Inflammatory macrophage treated with lipopolysaccharide for 4 hours (primary cell): Measurements from ENCODE around the gene TECPR2.

Source experiments
- DNase-seq: peaks from one replicate; pipeline ENCODE4 v3.0.0-alpha.2; 2020

The TECPR2 gene

GRCh38 chr14:102471921-102472790, 109.4 kb downstream of the TECPR2 start:
- no peak for DNase-seq

DNA sequence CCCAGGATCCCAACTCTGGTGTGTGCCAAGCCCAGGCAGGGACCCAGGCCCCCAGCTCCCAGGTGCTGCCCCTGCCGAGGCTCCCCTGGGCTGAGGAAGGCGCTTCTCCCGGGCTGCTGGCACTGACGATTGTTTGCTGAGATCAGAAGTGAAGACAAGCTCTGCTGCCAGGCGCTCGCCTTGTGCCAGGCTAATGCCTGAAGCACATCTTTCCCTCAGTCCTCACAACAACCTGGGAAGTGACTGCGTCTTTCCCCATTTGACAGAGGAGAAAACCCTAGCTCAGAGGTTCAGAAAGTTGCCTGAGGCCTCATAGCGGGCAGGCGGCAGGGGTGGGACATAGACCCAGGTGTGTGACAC, 110.0 kb downstream of the TECPR2 start:
- DNase-seq = no peak

- no peak for DNase-seq
Measured at GRCh38 chr14:102473559-102473958, 110.8 kb downstream of the TECPR2 start.

DNA sequence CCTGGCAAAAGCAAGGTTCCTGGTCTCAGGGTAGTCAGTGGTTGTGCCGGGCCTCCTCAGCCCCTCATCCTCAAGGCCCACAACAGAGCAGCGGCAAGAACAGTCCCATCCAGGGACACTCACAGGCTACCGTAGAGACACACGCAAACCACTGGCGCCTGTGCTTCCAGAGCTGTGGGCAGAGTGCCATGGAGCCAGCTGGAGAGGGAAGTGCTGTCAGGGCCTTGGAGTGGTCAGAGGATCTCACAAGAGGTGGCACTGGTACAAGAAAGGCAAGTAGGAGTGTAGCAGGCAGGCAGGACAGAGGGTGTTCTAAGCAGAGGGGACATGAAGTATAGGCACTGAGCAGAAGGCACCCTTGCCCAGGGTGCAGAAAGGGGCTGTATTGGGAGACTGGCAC, 112.2 kb downstream of the TECPR2 start:
- DNase-seq = no peak

GRCh38 chr14:102479107-102479506, 116.4 kb downstream of the TECPR2 start:
- no peak for DNase-seq

GRCh38 chr14:102479777-102480176, 117.0 kb downstream of the TECPR2 start:
- DNase-seq = peak; percentile 11

DNA sequence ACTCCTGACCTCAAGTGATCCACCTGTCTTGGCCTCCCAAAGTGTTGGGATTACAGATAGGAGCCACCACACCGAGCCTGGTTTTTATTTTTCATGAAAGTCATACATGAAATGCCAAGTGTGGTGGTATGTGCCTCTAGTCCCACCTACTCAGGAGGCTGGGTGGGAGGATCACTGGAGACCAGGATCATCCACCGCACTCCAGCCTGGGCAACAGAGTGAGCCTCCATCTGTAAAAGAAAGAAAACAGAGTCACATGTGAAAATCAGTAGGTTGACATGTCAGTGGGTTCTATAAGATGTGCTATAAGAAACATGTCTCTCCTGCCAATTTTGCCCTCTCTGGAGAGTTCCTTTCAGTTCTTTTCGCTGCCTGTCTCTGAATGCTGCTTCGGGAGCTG, 118.6 kb downstream of the TECPR2 start:
- DNase-seq = no peak

- DNase-seq = no peak
Measured at GRCh38 chr14:102481791-102482238, 119.1 kb downstream of the TECPR2 start.

DNA sequence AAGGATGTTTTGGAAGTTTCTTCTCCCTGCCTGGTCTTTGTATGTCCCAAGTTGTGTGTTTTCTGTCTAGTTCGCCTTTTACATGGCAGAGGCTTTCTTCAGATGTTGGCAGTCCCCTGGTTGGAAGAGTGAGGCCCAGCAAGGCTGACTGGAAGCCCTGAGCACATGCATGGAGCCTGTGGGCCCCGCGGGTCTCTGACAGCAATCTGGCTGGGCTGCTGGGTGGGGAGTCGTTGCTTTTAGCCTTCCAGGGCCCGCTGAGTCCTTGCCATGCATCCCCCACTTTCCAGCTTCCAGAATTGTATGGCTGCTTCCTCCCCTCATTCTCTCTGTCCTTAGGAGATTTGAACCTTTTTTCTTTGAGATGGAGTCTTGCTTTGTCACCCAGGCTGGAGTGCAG, 121.6 kb downstream of the TECPR2 start:
- no peak for DNase-seq

DNA sequence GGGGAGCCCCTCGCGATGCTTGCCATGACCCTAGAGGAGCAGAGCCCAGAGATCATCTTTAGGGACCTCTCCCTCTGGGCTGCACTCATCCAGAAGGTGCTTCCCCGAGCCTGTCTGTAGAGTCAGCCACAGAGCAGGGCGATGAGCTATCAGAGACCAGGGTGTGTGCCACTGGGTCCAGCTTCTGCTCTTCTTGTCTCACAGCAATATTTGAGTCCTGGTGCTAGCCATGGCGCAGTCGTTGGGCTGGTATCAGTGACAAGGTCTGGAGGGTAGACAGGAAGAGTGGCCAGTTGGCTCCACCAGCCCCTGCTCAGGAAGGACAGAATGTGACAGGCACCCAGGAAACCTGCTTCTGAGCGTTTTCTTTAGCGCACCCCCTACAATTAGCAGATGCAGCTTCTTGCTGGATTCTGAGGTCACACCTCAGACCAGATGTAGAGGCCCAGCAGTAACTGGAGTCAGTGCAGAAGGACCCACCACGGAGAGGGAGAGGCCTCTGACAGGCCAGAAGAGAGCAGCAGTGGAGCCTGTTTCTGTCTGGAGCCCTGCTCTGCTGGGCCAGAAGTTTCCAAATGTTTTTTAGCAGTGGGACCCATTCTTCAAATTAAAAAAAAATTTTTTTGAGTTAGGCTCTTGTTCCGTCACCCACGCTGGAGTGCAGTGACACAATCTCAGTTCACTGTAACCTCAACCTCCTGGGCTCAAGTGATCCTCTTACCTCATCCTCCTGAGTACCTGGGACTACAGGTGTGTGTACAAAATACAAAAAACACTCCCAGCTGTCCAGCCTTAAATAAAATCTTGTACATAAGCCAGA, 123.2 kb downstream of the TECPR2 start:
- no peak for DNase-seq

DNA sequence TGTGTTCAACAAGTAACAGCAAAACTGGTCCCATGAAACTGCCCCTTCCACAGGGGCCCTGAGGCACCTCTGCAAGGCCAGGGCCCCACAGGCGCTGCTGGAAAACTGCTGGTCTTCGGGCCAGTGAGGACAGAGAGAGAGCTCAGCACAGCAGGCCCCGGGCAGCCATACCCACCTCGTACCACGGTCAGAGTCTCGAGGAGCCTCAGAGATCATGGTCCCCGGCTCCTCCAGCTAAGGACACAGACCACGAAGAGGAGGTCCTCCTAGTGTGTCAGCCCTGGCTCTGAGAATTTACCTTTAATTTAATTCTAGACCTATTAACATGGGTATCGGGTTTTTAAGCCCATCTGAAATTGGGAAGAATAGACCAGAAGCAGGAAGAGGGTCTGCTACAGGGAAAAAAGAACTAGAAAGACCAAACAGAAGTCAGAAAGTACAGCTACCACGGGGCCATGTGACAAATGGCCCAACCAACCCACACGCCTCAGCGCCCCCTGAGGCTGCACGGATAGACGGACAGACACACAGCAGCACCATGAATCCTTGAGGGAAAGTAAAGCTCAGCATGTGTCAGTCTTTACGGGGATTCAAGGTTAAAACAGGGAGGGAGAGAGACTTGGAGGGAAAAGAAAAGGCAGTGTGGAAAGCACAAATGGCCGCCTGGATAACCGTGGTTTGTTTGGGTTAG, 123.9 kb downstream of the TECPR2 start:
- no peak for DNase-seq

- no peak for DNase-seq
Measured at GRCh38 chr14:102487204-102487577, 124.5 kb downstream of the TECPR2 start.

- no peak for DNase-seq
Measured at GRCh38 chr14:102490456-102490855, 127.7 kb downstream of the TECPR2 start.

GRCh38 chr14:102491366-102491765, 128.6 kb downstream of the TECPR2 start:
- no peak for DNase-seq

DNA sequence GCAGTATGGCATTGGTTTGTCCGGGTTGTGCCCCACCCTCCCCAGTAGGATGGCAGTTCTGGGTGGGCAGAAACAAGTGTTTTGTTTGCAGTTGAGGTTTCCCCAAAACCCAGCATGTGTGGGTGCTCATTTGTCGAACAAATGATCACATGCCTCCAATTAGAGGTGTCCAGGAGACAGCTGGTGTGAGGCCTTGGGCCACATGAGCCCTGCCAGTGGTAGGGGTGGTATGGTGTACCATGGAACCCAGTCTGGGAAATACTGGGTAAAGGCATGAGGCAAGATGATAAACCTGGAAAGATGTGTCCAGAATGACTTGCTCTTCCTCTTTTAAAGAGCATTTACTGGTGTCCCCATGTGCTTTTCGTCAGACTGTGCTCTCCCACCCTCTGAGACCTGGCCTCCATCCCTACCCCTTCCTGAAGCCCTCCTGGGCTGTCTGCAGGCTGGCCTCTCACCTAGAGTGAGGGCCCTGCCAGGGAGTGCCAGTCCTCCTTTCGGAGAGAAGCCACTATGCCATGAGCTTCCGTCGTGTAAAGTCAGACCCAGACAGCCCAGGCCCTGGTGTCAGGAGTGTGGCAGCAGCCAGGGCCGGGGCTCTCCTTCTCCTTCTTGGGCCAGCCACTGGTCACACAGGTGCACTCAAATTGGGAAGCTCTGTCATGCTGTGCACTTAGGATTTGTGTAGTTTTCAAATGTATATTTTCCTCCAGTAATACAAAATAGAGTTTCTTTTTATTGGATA, 129.2 kb downstream of the TECPR2 start:
- DNase-seq = no peak

DNA sequence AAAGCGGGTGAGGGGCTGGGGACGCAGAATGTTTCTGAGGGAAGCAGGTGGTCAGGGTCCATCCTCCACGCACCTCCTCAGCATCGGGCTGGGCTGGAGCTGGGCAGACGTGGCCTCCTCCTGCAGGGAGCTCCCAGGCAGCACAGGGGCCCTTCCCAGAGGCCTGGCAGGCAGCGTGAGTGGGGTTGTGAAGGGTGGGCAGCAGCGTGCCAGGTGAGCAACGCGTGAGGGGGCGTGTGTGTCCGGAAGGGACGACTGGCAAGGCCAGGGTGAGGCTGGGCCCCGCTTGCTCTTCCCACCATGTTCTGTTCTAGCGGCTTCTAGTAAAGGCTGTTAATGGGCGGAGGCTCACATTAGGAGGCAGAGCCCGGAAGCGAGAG, 129.8 kb downstream of the TECPR2 start:
- DNase-seq = no peak

- no peak for DNase-seq
Measured at GRCh38 chr14:102493096-102493495, 130.4 kb downstream of the TECPR2 start.

- DNase-seq = no peak
Measured at GRCh38 chr14:102493585-102493984, 130.8 kb downstream of the TECPR2 start.

DNA sequence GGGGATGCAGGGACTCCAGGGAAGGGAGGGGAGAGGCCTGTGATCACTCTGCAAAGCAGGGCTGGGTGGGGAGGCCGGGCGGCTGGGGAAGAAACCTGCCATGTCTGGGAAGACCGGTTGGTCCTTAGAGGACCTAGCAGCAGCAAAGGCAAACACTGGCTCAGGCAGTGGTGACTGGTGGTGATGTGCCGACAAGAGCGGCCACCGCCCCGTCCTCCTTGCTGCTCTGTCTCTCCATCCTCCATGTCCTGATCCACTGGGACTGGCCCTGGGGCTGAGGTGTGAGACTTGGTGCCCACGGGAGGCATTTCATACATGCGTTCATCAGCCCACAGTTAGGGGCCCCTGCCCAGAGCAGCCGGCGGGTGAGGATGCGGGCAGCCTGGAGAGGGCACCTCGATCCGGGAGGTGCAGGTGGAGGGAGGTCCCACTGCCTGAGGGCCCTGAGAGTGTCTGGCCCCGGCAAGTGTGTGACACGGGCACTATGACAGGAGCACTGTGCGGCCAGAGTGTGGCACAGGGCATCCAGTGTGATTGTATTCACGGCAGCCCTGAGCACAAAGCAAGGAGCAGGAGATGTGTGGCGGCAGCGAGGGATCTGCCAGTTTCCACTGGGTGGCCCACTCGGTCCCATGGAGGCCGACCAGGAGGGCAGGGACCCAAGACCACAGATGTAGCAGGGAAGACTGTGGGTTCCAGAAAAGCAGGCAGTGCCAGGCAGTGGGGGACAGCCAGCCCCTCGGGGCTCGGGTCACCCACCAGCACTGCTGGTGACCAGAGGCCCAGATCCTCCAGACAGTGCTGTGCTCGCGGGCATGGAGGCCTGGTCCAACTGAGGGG, 133.0 kb downstream of the TECPR2 start:
- DNase-seq = no peak

- DNase-seq = no peak
Measured at GRCh38 chr14:102496331-102496691, 133.6 kb downstream of the TECPR2 start.

GRCh38 chr14:102496958-102497744, 134.4 kb downstream of the TECPR2 start:
- no peak for DNase-seq
